Measurements from ENCODE around the gene TUBB2A.
"Not testable (repeated sequence)": the region's sequence is repeated elsewhere in the genome, so short reads cannot be mapped to it uniquely, and the experiment has no call there.

Gene TUBB2A

DNA sequence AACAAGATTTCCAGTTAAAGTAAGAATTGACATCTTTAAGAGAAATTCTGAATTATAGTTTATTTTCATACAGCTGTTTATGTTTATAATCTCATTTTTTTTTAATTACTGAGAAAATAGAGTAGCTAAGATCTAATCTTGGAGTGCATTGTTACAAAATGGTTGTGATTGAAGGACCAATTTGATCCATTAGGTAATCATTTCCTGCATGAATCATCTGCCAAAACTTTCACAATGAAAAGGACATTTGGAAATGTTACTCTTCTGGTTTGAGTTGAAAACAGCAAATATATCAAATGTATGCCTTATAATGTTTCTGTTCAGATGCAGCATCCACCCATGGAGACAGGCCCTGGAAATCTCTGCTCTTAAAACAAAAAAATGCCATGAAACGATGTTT, 19.0 kb downstream of the TUBB2A start:
- no peaks in the 10 kb centered on the region for H3K79me2 ChIP-seq (ENCODE audit: insufficient read depth, low read length)
- no peaks in the 10 kb centered on the region for H4K20me1 ChIP-seq (ENCODE audit: low read depth, low read length)
- no peaks in the 10 kb centered on the region for H3F3A ChIP-seq (ENCODE audit: insufficient read depth)
- no peaks in the 10 kb centered on the region for H3K36me3 ChIP-seq (ENCODE audit: low read length)
- H3K9me3 ChIP-seq (ENCODE audit: insufficient read depth, low read length): no peaks in the 10 kb centered on the region
- H3K4me3 ChIP-seq (ENCODE audit: insufficient read depth, low read length, poor library complexity, severe bottlenecking): no peak overlapping the region
- no peaks in the 10 kb centered on the region for H3K9me2 ChIP-seq (replicated peaks; ENCODE audit: insufficient read depth, low read length)
- no peaks in the 10 kb centered on the region for H3K27me3 ChIP-seq (ENCODE audit: low read length)
- no peak overlapping the region for H3K27ac ChIP-seq (ENCODE audit: low read depth, low read length)
- H3K4me2 ChIP-seq (ENCODE audit: low read depth, low read length, poor library complexity, severe bottlenecking): no peak overlapping the region
- no peak overlapping the region for H3K9ac ChIP-seq (ENCODE audit: low read length)
- no peak overlapping the region for H2AFZ ChIP-seq (ENCODE audit: low read depth, low read length, severe bottlenecking)
- TF ChIP-seq EZH2phosphoT487 (conservative IDR thresholded peaks at IDR 0.05; ENCODE audit: low read length): no peak
- TF ChIP-seq, protein P1, sequence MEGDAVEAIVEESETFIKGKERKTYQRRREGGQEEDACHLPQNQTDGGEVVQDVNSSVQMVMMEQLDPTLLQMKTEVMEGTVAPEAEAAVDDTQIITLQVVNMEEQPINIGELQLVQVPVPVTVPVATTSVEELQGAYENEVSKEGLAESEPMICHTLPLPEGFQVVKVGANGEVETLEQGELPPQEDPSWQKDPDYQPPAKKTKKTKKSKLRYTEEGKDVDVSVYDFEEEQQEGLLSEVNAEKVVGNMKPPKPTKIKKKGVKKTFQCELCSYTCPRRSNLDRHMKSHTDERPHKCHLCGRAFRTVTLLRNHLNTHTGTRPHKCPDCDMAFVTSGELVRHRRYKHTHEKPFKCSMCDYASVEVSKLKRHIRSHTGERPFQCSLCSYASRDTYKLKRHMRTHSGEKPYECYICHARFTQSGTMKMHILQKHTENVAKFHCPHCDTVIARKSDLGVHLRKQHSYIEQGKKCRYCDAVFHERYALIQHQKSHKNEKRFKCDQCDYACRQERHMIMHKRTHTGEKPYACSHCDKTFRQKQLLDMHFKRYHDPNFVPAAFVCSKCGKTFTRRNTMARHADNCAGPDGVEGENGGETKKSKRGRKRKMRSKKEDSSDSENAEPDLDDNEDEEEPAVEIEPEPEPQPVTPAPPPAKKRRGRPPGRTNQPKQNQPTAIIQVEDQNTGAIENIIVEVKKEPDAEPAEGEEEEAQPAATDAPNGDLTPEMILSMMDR (IDR thresholded peaks at IDR 0.05; ENCODE audit: insufficient read depth, low read length, poor library complexity, severe bottlenecking): no peak

DNA sequence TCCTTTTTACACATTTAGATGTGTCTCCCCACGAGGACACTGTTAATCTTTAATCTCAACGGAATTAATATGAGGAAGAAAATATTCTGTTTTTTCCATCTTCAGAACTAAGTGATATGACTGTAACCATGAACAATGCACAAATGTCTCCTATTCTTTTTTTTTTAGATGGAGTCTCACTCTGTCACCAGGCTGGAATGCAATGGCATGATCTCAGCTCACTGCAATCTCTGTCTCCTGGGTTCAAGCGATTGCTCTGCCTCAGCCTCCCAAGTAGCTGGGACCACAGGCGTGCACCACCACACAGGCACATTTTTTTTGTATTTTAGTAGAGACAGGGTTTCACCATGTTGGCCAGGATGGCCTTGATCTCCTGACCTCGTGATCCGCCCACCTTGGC, 19.5 kb downstream of the TUBB2A start:
- H3K27ac ChIP-seq (ENCODE audit: low read depth, low read length); H2AFZ ChIP-seq (ENCODE audit: low read depth, low read length, severe bottlenecking); H3K9ac ChIP-seq (ENCODE audit: low read length); H4K20me1 ChIP-seq (ENCODE audit: low read depth, low read length); H3K9me3 ChIP-seq (ENCODE audit: insufficient read depth, low read length); H3K79me2 ChIP-seq (ENCODE audit: insufficient read depth, low read length); H3K4me2 ChIP-seq (ENCODE audit: low read depth, low read length, poor library complexity, severe bottlenecking); H3K9me2 ChIP-seq (replicated peaks; ENCODE audit: insufficient read depth, low read length); H3F3A ChIP-seq (ENCODE audit: insufficient read depth); H3K27me3 ChIP-seq (ENCODE audit: low read length); H3K36me3 ChIP-seq (ENCODE audit: low read length); H3K4me3 ChIP-seq (ENCODE audit: insufficient read depth, low read length, poor library complexity, severe bottlenecking): not testable (repeated sequence)

DNA sequence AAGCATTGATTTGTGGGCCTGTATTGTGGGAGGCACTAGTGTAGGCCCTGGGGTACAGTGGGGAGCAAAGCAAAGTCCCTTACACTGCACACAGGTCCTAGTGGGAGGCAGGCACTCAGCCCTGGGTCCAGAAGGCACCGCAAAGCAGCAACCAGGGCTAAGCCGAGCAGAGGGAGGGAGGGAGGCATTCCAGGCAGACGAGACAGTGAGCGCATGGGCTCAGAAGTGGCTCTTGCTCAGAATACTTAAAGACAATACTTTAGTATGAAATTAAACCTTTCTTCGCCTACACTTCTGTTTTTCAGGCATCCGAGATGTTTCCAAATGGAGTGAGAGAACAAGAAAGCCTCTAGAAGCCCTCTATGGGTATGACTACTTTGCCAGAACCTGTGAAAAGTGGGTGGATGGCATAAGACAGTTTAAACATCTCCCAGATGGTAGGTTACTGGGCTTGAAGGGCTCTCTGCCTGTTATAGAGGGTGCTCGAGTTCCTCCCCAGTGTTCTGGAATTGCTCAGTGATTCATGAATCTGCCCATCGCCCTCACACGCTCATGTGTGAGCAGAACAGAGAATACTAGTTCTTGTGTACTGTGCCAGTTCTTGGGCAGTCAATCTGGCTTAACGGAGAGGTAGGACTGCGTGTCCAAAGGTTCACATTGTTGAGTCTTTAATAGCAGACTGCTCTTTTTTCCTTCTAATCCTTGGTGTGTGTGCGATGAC, 20.1 kb downstream of the TUBB2A start:
- H3K27ac ChIP-seq (ENCODE audit: low read depth, low read length): no peak overlapping the region
- no peak overlapping the region for H3K9ac ChIP-seq (ENCODE audit: low read length)
- H3K36me3 ChIP-seq (ENCODE audit: low read length): no peaks in the 10 kb centered on the region
- no peaks in the 10 kb centered on the region for H3K9me3 ChIP-seq (ENCODE audit: insufficient read depth, low read length)
- no peaks in the 10 kb centered on the region for H3K9me2 ChIP-seq (replicated peaks; ENCODE audit: insufficient read depth, low read length)
- no peaks in the 10 kb centered on the region for H4K20me1 ChIP-seq (ENCODE audit: low read depth, low read length)
- H3F3A ChIP-seq (ENCODE audit: insufficient read depth): no peaks in the 10 kb centered on the region
- no peaks in the 10 kb centered on the region for H3K79me2 ChIP-seq (ENCODE audit: insufficient read depth, low read length)
- no peak for TF ChIP-seq EZH2phosphoT487 (conservative IDR thresholded peaks at IDR 0.05; ENCODE audit: low read length)
- TF ChIP-seq, protein P1 (IDR thresholded peaks at IDR 0.05; ENCODE audit: insufficient read depth, low read length, poor library complexity, severe bottlenecking): no peak
- no peaks in the 10 kb centered on the region for H3K27me3 ChIP-seq (ENCODE audit: low read length)
- H3K4me2 ChIP-seq (ENCODE audit: low read depth, low read length, poor library complexity, severe bottlenecking): no peak overlapping the region
- H3K4me3 ChIP-seq (ENCODE audit: insufficient read depth, low read length, poor library complexity, severe bottlenecking): no peak overlapping the region
- H2AFZ ChIP-seq (ENCODE audit: low read depth, low read length, severe bottlenecking): no peak overlapping the region

DNA sequence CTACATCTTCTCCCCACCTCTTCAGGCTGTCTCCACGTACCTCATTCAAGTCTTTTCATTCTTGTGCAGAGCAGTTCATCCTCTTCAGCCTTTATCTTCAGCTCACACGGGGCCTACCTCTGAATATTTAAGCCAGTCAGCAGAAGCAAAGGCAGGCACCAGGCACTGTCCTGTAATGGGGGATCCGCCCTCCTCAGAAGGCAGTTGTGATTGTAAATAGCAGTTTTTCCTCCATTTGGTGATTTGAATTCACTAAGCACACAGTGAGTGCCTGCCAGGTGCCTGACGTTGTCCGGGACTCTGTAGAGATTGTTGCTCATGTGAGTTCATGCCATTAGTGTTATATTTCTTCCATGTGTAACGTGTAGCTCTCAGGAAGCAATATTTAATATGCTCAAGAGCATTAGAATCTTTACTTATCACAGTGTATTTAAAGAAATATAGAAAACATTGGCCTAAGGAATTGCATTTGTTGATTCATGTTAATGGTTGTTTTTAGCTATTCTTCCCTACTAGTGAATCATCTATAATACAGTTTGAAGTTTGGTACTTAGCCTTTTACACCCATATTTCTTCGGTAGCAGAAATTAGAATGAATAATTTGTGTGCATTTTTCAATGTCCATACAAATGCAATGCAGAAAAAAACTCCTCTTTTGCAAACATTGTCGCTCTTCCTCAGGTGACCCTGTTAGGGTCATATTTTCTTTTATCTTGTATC, 20.9 kb downstream of the TUBB2A start:
- Histone ChIP-seq H3K9me2 (replicated peaks; ENCODE audit: insufficient read depth, low read length) (no peaks in the 10 kb centered on the region), H3K36me3 (ENCODE audit: low read length) (no peaks in the 10 kb centered on the region), H3K4me3 (ENCODE audit: insufficient read depth, low read length, poor library complexity, severe bottlenecking) (no peak overlapping the region), H3K9me3 (ENCODE audit: insufficient read depth, low read length) (no peaks in the 10 kb centered on the region), H3K79me2 (ENCODE audit: insufficient read depth, low read length) (no peaks in the 10 kb centered on the region), H3K27me3 (ENCODE audit: low read length) (no peaks in the 10 kb centered on the region), H3K9ac (ENCODE audit: low read length) (no peak overlapping the region), H3K4me2 (ENCODE audit: low read depth, low read length, poor library complexity, severe bottlenecking) (no peak overlapping the region), H3K27ac (ENCODE audit: low read depth, low read length) (no peak overlapping the region), H3F3A (ENCODE audit: insufficient read depth) (no peaks in the 10 kb centered on the region), H4K20me1 (ENCODE audit: low read depth, low read length) (no peaks in the 10 kb centered on the region), H2AFZ (ENCODE audit: low read depth, low read length, severe bottlenecking) (no peak overlapping the region)
- TF ChIP-seq, protein P1 (IDR thresholded peaks at IDR 0.05; ENCODE audit: insufficient read depth, low read length, poor library complexity, severe bottlenecking): no peak
- no peak for TF ChIP-seq EZH2phosphoT487 (conservative IDR thresholded peaks at IDR 0.05; ENCODE audit: low read length)

Data from SU-DHL-6 (cell line).